Central memory CD8-positive, alpha-beta T cell (primary cell): ENCODE results near the gene BTRC.

ENCODE experiments used
- ATAC-seq: fragments of 150-1000 bp; cut with Tn5 transposase; replicated peaks from 2 replicates; pipeline ENCODE4 v1.10.0; 2022; ENCODE audit warnings: mild to moderate bottlenecking, moderate FRiP score, moderate number of reproducible peaks; ENCODE audit not compliant: poor library complexity, severe bottlenecking; ENCODE audit errors: extremely low read depth
- DNase-seq, 2 donors: peaks; one replicate each; pipeline ENCODE4 v3.0.0; 2021; ENCODE audit warnings: low spot score in 2 of 2
- H3K27ac Mint-ChIP-seq: one replicate; pipeline ENCODE4 v1.8.0; 2022; ENCODE audit warnings: low read depth, mild to moderate bottlenecking, moderate library complexity, mixed read lengths
- H3K27me3 Mint-ChIP-seq: one replicate; pipeline ENCODE4 v1.8.0; 2022; ENCODE audit warnings: mixed read lengths
- H3K36me3 Mint-ChIP-seq: one replicate; pipeline ENCODE4 v1.8.0; 2022; ENCODE audit warnings: mild to moderate bottlenecking, moderate library complexity, mixed read lengths; ENCODE audit not compliant: insufficient read depth
- H3K4me1 Mint-ChIP-seq: one replicate; pipeline ENCODE4 v1.8.0; 2022; ENCODE audit warnings: mixed read lengths
- H3K4me3 Mint-ChIP-seq: one replicate; pipeline ENCODE4 v1.8.0; 2022; ENCODE audit warnings: mild to moderate bottlenecking, moderate library complexity, mixed read lengths
- H3K9me3 Mint-ChIP-seq: one replicate; pipeline ENCODE4 v1.8.0; 2022; ENCODE audit warnings: mixed read lengths

The BTRC gene

DNA sequence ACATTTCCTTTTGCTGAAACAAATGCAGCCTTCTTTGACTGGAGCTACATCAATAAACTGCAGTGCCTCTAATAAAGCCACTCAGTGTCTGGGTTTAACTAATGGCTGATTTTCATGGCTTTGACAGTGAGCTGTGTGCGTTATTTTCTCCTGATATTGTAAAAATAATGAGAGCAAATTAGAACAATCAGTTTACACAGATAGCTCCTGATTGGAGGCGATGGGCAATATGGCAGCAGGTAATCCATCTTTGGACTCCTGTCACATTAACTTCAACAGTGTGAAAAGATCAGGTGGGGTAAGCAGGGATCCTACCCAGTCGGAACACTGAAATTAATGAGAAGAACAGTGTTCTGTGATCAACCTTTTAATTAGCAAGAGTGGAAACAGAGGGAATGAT, 133.4 kb downstream of the BTRC start:
- H3K27me3 Mint-ChIP-seq = no peaks in the 10 kb centered on the region
- no peak for ATAC-seq
- no peak overlapping the region for H3K27ac Mint-ChIP-seq
- DNase-seq = no peak
- no peaks in the 10 kb centered on the region for H3K9me3 Mint-ChIP-seq
- H3K36me3 Mint-ChIP-seq = peaks cover 5% of the 10 kb centered on the region
- H3K4me3 Mint-ChIP-seq = no peak overlapping the region
- H3K4me1 Mint-ChIP-seq = no peaks in the 10 kb centered on the region

DNA sequence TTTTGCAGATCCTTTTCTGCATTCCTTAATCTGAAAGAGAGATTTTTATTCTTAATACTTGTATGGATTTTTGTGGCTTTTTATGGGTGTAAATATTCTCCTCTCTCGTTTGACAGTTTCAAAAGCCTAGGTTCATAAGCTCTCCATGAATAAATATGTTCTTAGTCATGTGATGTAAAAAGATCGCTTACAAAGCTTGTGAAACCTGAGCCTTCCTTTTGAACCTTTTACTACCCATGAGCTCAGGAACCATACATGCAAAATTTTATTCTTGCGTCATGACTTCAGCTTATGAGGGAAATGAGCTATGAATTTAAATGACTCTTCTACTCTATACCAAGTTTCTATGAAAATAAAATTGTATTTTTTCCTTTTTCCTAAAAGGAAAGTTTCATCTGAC, 135.4 kb downstream of the BTRC start:
- H3K36me3 Mint-ChIP-seq = peaks cover 2% of the 10 kb centered on the region
- H3K27ac Mint-ChIP-seq = no peak overlapping the region
- DNase-seq (no peak), ATAC-seq (no peak)
- no peak overlapping the region for H3K4me3 Mint-ChIP-seq
- no peaks in the 10 kb centered on the region for H3K27me3 Mint-ChIP-seq
- H3K4me1 Mint-ChIP-seq = no peaks in the 10 kb centered on the region
- H3K9me3 Mint-ChIP-seq = no peaks in the 10 kb centered on the region

DNA sequence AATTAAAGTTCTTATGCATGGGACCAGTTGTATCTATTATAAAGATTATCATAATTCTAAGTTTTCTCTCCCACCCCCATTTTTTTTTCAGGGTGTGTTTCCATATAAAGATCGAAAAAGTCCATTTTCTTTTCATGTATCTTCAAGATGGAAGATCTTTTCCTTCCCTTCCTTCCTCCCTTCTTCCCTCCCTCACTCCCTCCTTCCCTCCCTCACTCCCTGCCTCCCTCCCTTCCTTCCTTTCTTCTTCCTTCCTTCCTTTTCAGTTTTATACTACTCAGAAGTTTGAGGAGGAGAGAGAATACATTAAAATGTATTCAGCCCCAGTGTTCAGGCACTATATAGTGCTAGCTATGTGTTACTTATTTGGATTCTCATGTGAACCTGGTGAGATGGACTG, 136.1 kb downstream of the BTRC start:
- Mint-ChIP-seq H3K9me3 (no peaks in the 10 kb centered on the region), H3K4me1 (no peaks in the 10 kb centered on the region), H3K27ac (no peak overlapping the region), H3K4me3 (no peak overlapping the region), H3K27me3 (no peaks in the 10 kb centered on the region), H3K36me3 (peaks cover 2% of the 10 kb centered on the region)
- no peak for ATAC-seq
- DNase-seq = no peak

DNA sequence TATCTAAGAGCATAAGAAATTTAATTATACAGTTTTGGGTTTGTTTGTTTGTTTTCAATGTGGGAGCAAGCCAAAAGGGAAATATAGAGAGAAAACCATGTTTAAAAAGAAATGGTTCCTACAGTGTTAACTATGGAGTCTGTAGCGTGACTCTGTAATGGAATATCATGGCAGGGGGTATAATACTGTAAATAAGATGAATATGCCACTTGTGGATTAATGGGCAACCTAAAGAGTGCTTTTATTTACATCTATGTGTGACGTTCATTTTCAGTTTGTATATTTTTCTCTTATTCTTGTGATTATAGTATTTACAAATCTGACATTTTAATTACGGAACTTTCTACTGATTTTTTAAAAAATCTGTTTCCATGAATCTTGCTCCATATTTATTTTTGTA, 138.2 kb downstream of the BTRC start:
- H3K9me3 Mint-ChIP-seq = no peaks in the 10 kb centered on the region
- H3K4me1 Mint-ChIP-seq = no peaks in the 10 kb centered on the region
- no peak for DNase-seq
- H3K4me3 Mint-ChIP-seq = no peak overlapping the region
- no peak for ATAC-seq
- H3K27me3 Mint-ChIP-seq = no peaks in the 10 kb centered on the region
- H3K27ac Mint-ChIP-seq = no peak overlapping the region
- no peaks in the 10 kb centered on the region for H3K36me3 Mint-ChIP-seq

GRCh38 chr10:101492814-101493213, 138.8 kb downstream of the BTRC start:
- Mint-ChIP-seq H3K4me3 (no peak overlapping the region), H3K36me3 (no peaks in the 10 kb centered on the region), H3K27ac (no peak overlapping the region), H3K9me3 (no peaks in the 10 kb centered on the region), H3K4me1 (no peaks in the 10 kb centered on the region), H3K27me3 (no peaks in the 10 kb centered on the region)
- no peak for DNase-seq
- ATAC-seq = no peak

DNA sequence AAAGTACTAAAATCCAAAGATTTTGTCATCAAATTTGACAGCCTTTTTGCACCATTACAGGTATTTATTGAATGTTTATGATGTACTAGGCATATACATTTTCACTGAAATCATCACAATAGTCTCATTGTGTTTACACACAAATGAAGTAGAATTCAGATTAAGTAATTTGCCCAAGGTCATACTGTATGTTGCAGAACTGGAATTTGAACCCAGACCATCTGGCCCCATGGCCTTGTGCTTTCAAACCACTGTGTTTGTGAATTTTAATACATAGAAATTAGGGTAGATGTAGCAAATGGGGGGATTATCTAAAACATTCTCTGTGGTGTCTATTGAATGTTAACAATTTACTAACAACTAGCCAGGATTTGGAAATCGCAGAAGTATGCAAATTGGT, 139.3 kb downstream of the BTRC start:
- no peak overlapping the region for H3K27ac Mint-ChIP-seq
- no peaks in the 10 kb centered on the region for H3K36me3 Mint-ChIP-seq
- ATAC-seq = no peak
- H3K27me3 Mint-ChIP-seq = no peaks in the 10 kb centered on the region
- no peaks in the 10 kb centered on the region for H3K4me1 Mint-ChIP-seq
- no peaks in the 10 kb centered on the region for H3K9me3 Mint-ChIP-seq
- no peak for DNase-seq
- no peak overlapping the region for H3K4me3 Mint-ChIP-seq

DNA sequence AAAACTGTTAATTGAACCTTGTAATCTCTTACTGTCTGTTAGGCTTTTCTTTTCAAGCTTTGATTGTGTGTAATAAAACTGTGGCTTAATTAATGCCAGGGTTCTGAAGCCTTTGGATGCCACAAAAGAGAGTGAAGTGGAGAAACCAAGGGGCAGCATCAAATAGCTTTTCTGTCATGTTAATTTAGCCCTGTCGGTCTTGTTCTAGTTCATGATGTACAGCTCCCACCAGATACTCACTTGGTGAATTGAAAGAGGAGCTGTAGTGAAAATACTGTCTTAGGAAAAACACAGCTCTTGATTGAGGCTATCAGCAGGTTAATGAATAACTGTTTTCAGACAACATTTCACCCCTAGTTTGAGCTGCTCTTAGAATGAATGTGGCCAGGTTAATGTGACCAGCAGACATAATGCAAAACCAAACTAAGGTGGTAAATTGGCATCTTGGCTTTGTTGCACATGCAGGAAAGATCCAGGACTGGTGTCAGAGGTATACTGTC, 139.9 kb downstream of the BTRC start:
- H3K4me3 Mint-ChIP-seq = no peak overlapping the region
- ATAC-seq = no peak
- H3K9me3 Mint-ChIP-seq = no peaks in the 10 kb centered on the region
- no peaks in the 10 kb centered on the region for H3K27me3 Mint-ChIP-seq
- H3K4me1 Mint-ChIP-seq = no peaks in the 10 kb centered on the region
- H3K27ac Mint-ChIP-seq = no peak overlapping the region
- H3K36me3 Mint-ChIP-seq = no peaks in the 10 kb centered on the region
- DNase-seq = no peak

GRCh38 chr10:101494650-101495049, 140.7 kb downstream of the BTRC start:
- Mint-ChIP-seq H3K4me3 (no peak overlapping the region), H3K27me3 (no peaks in the 10 kb centered on the region), H3K9me3 (no peaks in the 10 kb centered on the region), H3K4me1 (peaks cover 3% of the 10 kb centered on the region), H3K27ac (no peak overlapping the region), H3K36me3 (no peaks in the 10 kb centered on the region)
- DNase-seq = no peak
- no peak for ATAC-seq

DNA sequence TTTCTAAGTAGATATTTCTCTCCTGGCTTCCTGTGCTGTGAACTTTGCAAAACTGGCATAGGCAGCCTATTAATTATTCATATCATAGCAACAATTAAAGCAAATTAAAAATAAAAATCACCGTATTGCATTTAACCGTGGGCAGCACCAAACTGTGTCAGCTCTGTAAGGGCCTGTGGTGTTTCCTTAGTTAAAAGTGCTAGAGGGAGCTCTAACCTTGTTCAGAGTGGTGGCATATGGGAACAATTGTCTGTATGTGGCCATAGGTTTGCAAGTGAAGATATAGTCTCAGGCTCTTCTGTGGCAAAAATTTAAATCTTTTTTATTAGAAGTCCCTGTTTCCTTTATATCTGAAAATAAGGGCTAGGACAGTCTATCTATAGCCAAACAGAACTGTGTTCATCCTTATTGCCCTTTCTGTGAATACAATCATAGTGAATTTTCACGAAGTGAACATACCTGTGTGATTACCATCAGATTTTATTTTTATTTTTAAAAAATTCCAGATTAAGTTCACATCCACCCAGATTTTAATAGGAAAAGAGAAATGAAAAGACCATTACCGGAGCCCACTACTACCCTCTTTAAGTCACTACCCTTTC, 141.5 kb downstream of the BTRC start:
- Mint-ChIP-seq H3K9me3 (no peaks in the 10 kb centered on the region), H3K27me3 (no peaks in the 10 kb centered on the region), H3K36me3 (no peaks in the 10 kb centered on the region), H3K4me3 (no peak overlapping the region), H3K27ac (no peak overlapping the region), H3K4me1 (peaks cover 5% of the 10 kb centered on the region)
- DNase-seq (no peak), ATAC-seq (no peak)

GRCh38 chr10:101504438-101504837, 150.5 kb downstream of the BTRC start:
- Mint-ChIP-seq H3K9me3 (no peaks in the 10 kb centered on the region), H3K36me3 (no peaks in the 10 kb centered on the region)

DNA sequence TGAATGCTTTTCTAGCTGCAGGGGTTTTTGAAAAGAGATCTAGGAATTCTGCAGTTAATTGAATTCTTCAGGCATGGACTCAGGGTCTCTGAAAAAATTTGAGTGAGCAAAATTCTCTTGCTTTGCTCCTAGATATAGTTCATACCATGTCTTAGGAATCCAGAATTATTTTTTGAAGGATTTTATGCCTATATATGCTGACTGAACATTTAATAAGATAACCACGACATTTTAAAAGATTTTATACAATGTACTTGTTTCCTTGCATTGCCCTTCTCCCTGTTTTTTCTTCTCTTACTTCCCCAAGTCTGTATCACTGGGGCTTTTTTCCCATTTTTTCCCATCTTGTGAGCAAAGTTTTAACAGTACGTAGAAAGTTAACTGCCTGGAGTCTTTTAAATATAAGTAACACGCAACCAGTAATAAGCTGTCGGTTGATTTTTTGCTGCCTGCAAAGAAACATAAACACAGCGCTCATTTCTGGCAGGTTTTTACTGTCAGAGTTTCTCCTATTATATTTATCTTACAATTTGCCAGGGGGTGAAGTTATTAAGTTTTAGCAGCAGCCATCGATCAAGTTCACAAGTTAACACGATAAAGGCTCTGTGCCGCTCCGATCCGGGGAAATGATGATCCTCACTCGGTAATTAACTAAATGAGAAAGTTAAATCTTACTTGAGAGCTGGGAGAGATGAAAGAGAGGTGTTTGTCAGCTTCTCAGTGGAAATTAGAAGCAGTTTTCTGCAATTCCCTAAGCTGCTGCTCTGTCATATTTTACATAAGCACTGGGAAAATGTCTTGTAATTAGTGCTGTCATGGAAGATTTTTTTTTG, 153.1 kb downstream of the BTRC start:
- ATAC-seq (no peak), DNase-seq (no peak)
- H3K9me3 Mint-ChIP-seq = no peaks in the 10 kb centered on the region
- H3K4me1 Mint-ChIP-seq = no peaks in the 10 kb centered on the region
- peaks cover 1% of the 10 kb centered on the region for H3K36me3 Mint-ChIP-seq
- H3K4me3 Mint-ChIP-seq = no peak overlapping the region
- H3K27me3 Mint-ChIP-seq = no peaks in the 10 kb centered on the region
- H3K27ac Mint-ChIP-seq = no peak overlapping the region

More at GRCh38 chr10:101504438-101504837, 150.5 kb downstream of the BTRC start:
- H3K4me1 Mint-ChIP-seq = peaks cover 4% of the 10 kb centered on the region
- H3K27me3 Mint-ChIP-seq = no peaks in the 10 kb centered on the region
- no peak for ATAC-seq
- H3K4me3 Mint-ChIP-seq = no peak overlapping the region
- DNase-seq = no peak
- peak overlapping the region; percentile 8 for H3K27ac Mint-ChIP-seq

- Mint-ChIP-seq H3K36me3 (peaks cover 1% of the 10 kb centered on the region), H3K9me3 (no peaks in the 10 kb centered on the region), H3K4me1 (no peaks in the 10 kb centered on the region), H3K4me3 (no peak overlapping the region), H3K27me3 (no peaks in the 10 kb centered on the region), H3K27ac (no peak overlapping the region)
- ATAC-seq (no peak), DNase-seq (no peak)
Measured at GRCh38 chr10:101507828-101508227, 153.9 kb downstream of the BTRC start.

DNA sequence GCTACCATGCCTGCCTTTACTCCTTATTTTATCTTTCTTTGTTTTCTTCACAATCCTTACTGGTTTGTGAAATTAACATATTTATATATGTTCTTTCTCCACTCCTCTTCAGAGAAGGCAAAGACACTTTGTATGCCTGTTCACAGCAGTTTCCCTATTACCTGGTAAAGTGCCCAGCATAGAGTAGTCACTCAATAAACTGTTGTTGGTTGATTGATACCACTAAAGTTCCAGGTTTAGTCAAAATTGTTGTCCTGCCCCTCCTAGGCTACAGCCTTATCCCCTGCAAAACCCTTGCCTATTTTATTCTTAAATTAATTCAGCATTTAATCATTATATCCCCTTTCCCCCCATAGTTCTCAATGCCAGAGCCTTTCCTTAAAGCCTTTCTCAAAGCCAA, 158.0 kb downstream of the BTRC start:
- H3K36me3 Mint-ChIP-seq = peaks cover 5% of the 10 kb centered on the region
- H3K4me1 Mint-ChIP-seq = no peaks in the 10 kb centered on the region

More for the DNA sequence above, 158.0 kb downstream of the BTRC start:
- ATAC-seq (no peak), DNase-seq (no peak)
- Mint-ChIP-seq H3K9me3 (no peaks in the 10 kb centered on the region), H3K27me3 (no peaks in the 10 kb centered on the region), H3K4me3 (no peak overlapping the region), H3K27ac (no peak overlapping the region)
